ENCODE measurements around the gene B4GALNT3.

B4GALNT3 gene

DNA sequence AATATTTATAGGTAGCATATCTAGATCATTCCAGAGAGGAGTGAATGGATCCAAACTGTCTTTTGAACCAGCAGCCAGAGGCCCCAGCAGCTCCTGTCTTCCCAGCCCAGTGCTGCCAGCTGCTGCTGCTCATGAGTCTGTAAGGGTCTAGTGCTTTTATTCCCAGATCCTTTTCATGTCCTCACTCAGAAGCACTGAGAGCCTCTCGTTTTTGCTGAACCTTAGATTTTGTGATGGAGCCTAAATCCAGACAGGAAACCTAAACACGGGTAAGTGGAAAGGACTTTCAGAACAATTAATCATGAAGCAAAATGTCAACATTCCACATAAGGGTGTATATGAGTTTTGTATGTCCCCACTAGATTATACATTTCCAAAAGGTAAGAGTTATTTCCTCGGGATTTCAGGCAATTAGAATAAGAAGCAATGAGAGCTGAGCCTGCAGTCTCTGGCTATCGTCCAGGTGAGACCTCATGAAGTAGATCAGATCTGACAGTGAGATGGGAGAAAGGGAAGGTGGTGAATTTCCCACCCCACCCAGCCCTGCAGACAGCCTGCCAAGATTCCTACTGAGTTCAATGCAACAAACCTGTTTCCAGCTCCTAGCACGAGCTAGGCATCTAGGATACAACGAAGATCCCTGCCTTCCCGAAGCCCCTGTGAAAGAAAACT lies 119.1 kb downstream of the B4GALNT3 start:
- TF ChIP-seq, protein P1, sequence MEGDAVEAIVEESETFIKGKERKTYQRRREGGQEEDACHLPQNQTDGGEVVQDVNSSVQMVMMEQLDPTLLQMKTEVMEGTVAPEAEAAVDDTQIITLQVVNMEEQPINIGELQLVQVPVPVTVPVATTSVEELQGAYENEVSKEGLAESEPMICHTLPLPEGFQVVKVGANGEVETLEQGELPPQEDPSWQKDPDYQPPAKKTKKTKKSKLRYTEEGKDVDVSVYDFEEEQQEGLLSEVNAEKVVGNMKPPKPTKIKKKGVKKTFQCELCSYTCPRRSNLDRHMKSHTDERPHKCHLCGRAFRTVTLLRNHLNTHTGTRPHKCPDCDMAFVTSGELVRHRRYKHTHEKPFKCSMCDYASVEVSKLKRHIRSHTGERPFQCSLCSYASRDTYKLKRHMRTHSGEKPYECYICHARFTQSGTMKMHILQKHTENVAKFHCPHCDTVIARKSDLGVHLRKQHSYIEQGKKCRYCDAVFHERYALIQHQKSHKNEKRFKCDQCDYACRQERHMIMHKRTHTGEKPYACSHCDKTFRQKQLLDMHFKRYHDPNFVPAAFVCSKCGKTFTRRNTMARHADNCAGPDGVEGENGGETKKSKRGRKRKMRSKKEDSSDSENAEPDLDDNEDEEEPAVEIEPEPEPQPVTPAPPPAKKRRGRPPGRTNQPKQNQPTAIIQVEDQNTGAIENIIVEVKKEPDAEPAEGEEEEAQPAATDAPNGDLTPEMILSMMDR (IDR thresholded peaks at IDR 0.05; ENCODE audit: extremely low read depth, missing control alignments) = no peak
- DNase-seq (ENCODE audit: low spot score) = no peak

DNA sequence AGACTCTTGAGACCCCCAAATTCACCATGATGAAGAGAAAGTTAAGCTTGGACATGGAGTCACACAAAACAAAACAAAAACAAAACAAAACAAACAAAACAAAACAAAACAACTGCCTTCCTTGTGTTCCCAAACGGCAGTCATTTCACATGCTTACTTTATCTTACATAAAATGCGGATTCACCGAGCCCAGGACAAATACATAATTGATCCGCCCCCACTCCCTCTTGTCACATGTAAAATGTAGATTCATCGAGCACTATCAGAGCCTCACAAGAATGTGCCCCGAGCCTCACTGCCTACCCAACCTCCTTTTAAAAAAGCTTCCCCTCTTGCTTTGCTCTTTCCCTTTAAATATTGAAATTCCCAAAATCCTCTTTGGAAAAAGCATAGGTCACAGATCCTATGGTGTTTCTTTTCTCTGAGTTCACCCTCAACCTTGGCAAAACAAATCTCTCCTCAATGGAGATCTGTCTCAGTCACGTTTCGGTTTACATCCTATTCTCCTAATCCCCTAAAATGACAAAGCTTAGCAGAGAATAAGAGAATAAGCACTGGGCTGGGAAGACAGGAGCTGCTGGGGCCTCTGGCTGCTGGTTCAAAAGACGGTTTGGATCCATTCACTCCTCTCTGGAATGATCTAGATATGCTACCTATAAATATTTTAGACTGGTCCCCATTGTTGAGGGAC lies 119.8 kb downstream of the B4GALNT3 start:
- TF ChIP-seq, protein P1 (IDR thresholded peaks at IDR 0.05; ENCODE audit: extremely low read depth, missing control alignments) = no peak
- no peak for DNase-seq (ENCODE audit: low spot score)

DNA sequence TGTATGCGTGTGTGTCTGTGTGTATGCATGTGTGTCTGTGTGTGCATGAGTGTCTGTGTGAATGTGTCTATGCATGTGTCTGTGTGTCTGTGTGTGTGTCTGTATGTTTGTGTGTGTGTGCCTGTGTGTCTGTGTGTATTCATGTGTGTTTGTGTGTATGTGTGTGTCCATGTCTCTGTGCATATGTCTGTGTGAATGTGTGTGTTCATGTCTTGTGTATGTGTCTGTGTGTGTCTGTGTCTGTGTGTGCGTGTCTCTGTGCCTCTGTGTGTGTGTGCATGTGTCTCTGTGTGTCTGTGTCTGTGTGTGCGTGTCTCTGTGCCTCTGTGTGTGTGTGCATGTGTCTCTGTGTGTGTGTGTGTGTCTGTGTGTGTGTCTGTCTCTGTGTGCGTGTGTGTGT lies 121.1 kb downstream of the B4GALNT3 start:
- DNase-seq (ENCODE audit: low spot score) = no peak
- TF ChIP-seq, protein P1 (IDR thresholded peaks at IDR 0.05; ENCODE audit: extremely low read depth, missing control alignments) = no peak

DNA sequence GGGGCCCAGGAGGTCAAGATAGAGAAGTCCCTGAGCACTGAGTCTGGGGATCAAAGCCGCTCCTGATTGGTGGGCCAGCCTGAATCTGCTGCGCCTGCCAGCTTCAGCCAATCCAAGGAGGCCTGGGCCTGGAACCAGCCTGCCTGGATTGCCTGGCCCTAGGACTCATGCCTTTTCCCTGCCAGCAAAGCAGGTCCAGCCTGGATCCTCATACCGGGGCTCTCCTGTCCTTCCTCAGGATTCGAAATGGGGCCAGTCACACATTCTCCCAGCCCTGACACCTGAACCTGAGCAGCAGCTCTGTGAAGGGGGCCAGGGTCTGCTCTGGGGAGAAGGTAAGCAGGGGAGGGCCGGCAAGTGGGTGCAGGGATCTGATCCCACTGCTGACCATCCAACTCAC lies 121.6 kb downstream of the B4GALNT3 start:
- TF ChIP-seq, protein P1 (IDR thresholded peaks at IDR 0.05; ENCODE audit: extremely low read depth, missing control alignments) = no peak
- DNase-seq (ENCODE audit: low spot score) = no peak

GRCh38 chr12:581746-582145 lies 122.0 kb downstream of the B4GALNT3 start:
- TF ChIP-seq, protein P1 (IDR thresholded peaks at IDR 0.05; ENCODE audit: extremely low read depth, missing control alignments) = no peak
- no peak for DNase-seq (ENCODE audit: low spot score)

DNA sequence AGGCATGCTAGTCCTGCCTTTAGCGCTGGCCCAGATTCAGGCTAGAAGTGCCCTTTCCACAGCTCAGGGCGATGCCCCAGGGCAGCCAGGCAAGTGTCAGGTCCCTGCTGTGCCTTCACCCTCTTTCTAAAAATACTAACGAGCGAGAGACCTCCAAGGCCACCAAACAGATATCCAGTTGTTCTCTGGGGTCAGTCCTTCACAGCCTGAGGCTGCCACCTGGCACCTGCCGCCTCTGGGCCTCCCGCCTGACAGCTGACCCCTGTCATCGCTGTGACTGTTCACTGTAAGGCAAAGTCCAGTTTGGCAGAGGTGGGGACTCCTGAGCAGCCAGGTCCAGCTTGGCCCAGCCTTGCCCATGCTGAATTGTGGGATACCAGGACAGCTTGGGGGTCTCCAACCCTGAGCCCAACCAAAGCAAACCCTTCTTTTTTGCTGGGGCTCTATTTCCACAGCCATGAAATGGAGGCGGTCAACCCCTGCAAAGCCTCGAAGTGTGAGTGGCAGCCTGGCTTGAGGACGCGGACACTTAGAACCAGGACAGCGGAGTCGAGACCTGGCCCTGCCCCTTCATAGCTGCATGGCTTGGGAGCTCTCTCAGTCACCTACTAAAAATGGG lies 123.6 kb downstream of the B4GALNT3 start:
- DNase-seq (ENCODE audit: low spot score) = no peak
- TF ChIP-seq, protein P1 (IDR thresholded peaks at IDR 0.05; ENCODE audit: extremely low read depth, missing control alignments) = no peak

All from GM20000 (cell line).